RWPE1 (cell line): ENCODE measurements around the gene PITPNM2.
"Not testable (repeated sequence)": the region's sequence is repeated elsewhere in the genome, so short reads cannot be mapped to it uniquely, and the experiment has no call there.

Source experiments
- CTCF ChIA-PET: fragments of 350-600 bp; sonication (Branson Sonifier 250); formaldehyde crosslinking; extraction: SDS; loops from one replicate; lab custom pipeline; 2021; lab: Yijun Ruan, JAX
- POLR2A ChIA-PET: fragments of 400-600 bp; formaldehyde crosslinking; extraction: SDS; loops from one replicate; lab custom pipeline; 2020; ENCODE audit warnings: antibody characterized with exemption; ENCODE audit not compliant: low non-redundant PET; lab: Yijun Ruan, JAX
- DNase-seq: peaks from one replicate; pipeline ENCODE4 v3.0.0; 2012; ENCODE audit warnings: low spot score
- H3K27ac ChIP-seq: fragments of 450-650 bp; 2 replicates; pipeline ENCODE4 v1.5.1; 2017
- TF ChIP-seq, protein P1 (sequence below): fragments of 450-650 bp; conservative IDR thresholded peaks from 2 replicates; pipeline ENCODE4 v1.5.1; 2017; ENCODE audit warnings: low read depth, mild to moderate bottlenecking

The PITPNM2 gene

GRCh38 chr12:123109319-123109772, 41.5 kb downstream of the PITPNM2 start:
- DNase-seq: no peak
- TF ChIP-seq, protein P1, sequence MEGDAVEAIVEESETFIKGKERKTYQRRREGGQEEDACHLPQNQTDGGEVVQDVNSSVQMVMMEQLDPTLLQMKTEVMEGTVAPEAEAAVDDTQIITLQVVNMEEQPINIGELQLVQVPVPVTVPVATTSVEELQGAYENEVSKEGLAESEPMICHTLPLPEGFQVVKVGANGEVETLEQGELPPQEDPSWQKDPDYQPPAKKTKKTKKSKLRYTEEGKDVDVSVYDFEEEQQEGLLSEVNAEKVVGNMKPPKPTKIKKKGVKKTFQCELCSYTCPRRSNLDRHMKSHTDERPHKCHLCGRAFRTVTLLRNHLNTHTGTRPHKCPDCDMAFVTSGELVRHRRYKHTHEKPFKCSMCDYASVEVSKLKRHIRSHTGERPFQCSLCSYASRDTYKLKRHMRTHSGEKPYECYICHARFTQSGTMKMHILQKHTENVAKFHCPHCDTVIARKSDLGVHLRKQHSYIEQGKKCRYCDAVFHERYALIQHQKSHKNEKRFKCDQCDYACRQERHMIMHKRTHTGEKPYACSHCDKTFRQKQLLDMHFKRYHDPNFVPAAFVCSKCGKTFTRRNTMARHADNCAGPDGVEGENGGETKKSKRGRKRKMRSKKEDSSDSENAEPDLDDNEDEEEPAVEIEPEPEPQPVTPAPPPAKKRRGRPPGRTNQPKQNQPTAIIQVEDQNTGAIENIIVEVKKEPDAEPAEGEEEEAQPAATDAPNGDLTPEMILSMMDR: no peak
- H3K27ac ChIP-seq: no peak overlapping the region
- ChIA-PET POLR2A (no interaction called here), CTCF (no interaction called here)

DNA sequence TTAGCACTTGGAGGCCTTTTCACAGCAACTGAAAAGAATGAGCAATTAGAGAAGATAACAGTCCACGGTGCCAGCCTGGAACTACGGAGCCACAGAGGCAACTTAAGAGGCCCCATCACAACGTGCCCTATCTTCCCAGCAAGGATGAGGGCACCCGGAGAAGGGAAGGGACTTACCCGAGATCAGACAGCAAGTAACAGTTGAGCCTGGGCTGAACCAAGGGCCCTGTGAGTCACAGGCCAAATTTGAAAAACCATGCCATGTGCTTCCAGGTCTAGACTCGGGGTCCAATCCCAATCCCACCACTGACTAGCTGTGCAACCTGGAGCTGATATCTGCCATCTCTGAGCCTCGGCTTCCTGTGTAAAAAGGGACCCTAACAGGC, 42.2 kb downstream of the PITPNM2 start:
- ChIA-PET CTCF (no interaction called here), POLR2A (no interaction called here)
- H3K27ac ChIP-seq: no peak overlapping the region
- TF ChIP-seq, protein P1: no peak
- no peak for DNase-seq

DNA sequence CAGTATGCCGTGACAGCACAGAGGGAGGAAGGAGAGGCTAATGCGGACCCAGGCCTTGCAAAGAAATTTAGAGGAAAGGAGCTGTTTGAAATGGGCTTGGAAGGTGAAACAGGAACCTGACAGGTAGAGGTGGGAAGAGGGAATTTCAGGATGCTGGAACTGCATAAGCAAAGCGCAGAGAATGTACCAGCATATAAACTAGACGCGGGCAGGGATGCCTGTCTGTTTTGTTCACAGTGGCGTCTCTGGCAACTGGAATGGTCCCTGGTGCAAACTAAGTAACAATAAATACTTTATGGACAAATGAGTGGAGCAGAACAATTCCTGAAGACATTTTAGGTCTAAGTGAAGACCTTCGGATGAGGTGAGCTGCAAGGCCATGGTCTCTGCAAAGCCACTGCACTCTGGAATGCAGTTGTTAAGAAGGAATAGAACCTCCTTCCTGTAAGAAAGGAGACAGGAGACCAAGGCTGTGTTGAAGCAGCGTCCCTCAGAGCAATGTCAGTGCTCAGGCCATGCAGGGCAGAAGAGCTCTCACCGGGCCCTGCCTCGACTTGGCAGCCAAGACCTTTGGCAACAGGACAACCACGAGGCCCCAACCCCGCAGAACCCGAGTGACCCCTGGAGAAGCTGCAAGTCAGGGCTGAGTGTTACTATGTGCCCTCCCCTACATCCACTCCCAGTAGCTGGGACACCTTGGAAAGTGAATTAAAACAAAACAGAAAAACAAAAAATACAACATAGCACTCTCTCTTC, 42.8 kb downstream of the PITPNM2 start:
- ChIA-PET CTCF (no interaction called here), POLR2A (no interaction called here)
- no peak for DNase-seq
- H3K27ac ChIP-seq: no peak overlapping the region
- TF ChIP-seq, protein P1: no peak

DNA sequence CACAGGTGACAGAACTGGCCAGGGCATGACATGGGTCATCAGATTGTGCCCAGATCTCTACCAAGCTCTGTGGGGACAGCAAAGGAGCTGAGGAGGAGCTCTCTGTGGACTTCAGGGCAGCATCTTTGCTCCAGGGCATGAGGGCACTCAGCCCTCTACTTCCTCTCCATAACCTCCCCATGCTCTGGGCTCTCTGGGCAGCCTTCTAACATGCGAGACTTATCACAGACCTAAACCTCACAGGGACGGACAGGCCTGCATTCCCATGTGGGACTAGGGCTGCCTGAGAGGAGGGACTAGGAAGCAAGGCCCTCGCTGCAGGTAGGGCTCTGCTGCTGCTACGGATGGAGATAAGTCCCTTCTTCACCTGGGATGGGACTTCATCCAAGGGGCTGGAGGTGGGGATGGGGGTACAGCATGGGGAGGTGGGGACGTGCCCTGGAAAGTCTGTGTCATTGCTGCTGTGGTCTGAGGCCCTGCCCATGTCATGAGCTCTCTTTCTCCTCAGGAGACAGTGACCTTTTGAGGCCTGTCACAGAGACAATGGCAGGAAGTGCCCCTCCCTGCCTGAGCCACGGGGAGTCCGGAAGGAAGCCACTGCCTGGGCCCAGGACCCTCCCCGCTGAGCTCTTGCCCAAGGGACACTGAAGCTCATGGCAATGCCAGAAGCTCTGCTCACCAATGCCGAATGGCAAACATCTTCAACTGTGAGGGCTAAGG, 44.1 kb downstream of the PITPNM2 start:
- CTCF ChIA-PET: interaction anchor here (0.6 kb wide), 2 partner anchors 64 to 784 kb away, joined by 3 to 4 read pairs; no protein-coding TSS in a partner anchor
- TF ChIP-seq, protein P1: no peak
- DNase-seq: no peak

DNA sequence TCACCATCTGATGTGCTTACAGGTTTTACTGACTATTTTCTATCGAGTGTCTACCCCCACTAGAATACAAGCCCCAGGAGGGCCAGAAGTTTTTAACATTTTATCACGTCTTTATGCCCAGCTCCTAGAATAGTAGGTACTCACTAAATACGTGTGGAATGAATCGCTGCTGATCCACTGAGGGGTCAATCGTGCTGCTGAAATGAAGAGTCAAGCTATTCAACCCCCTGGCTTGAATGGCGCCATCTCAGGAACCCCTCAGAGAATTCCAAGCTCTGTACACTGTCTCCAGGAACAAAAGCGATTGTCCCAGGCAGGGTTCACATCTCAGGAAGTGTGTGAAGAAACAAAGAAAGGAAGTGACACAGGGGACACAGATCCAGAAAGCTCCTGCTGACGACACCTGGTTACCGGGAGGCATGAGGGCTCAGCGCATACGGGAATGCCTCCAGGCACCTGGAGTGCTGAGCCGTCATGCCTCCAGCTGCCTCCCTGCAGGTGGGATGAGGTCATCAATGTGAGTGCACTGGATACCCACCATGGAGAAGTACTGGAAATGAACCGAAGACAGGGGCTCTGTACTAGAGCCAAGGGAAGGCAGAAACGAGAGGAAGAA, 45.6 kb downstream of the PITPNM2 start:
- TF ChIP-seq, protein P1: no peak
- CTCF ChIA-PET: interaction anchor here (0.5 to 0.6 kb wide), 3 partner anchors 77 to 514 kb away, joined by 3 to 4 read pairs (median 4); no protein-coding TSS in a partner anchor
- POLR2A ChIA-PET: no interaction called here
- H3K27ac ChIP-seq: no peak overlapping the region
- DNase-seq: no peak

More for the DNA sequence above, 44.1 kb downstream of the PITPNM2 start:
- peak overlapping the region; percentile 13; the same call in 1 of the 2 replicates for H3K27ac ChIP-seq
- POLR2A ChIA-PET: no interaction called here

GRCh38 chr12:123104809-123105208, 46.1 kb downstream of the PITPNM2 start:
- TF ChIP-seq, protein P1: no peak
- ChIA-PET CTCF (interaction anchor here (0.5 to 0.6 kb wide), 3 partner anchors 76 to 514 kb away, joined by 3 to 4 read pairs (median 4); no protein-coding TSS in a partner anchor), POLR2A (no interaction called here)
- H3K27ac ChIP-seq: no peak overlapping the region
- no peak for DNase-seq

DNA sequence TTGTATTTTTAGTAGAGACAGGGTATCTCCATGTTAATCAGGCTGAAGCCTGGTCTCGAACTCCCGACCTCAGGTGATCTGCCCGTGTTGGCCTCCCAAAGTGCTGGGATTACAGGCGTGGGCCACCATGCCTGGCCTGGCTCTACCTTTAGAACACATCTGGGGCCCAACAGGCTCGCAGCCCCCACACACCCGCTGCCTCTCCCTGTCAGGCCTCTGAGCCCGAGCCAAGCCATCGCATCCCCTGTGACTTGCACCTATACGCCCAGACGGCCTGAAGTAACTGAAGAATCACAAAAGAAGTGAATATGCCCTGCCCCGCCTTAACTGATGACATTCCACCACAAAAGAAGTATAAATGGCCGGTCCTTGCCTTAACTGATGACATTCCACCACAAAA, 46.8 kb downstream of the PITPNM2 start:
- CTCF ChIA-PET, H3K27ac ChIP-seq, POLR2A ChIA-PET, DNase-seq: not testable (repeated sequence)
